GM12891 (cell line): ENCODE results near the gene GPRC5B.

Experiments
- PAX5 ChIP-seq: IDR thresholded peaks from 2 replicates; pipeline ENCODE4 v1.6.1; 2011; ENCODE audit warnings: low read length, moderate library complexity, mild to moderate bottlenecking; ENCODE audit not compliant: insufficient read depth, severe bottlenecking
- POLR2A ChIP-seq: IDR thresholded peaks from 2 replicates; pipeline ENCODE4 v1.6.1; 2011; ENCODE audit warnings: low read depth, low read length, control low read depth
- POLR2AphosphoS5 ChIP-seq: IDR thresholded peaks from 2 replicates; pipeline ENCODE4 v1.6.1; 2011; ENCODE audit warnings: low read depth, low read length, control low read depth
- POU2F2 ChIP-seq: IDR thresholded peaks from 2 replicates; pipeline ENCODE4 v1.6.1; 2011; ENCODE audit warnings: low read depth, mild to moderate bottlenecking, control low read depth, low read length, moderate library complexity

DNA sequence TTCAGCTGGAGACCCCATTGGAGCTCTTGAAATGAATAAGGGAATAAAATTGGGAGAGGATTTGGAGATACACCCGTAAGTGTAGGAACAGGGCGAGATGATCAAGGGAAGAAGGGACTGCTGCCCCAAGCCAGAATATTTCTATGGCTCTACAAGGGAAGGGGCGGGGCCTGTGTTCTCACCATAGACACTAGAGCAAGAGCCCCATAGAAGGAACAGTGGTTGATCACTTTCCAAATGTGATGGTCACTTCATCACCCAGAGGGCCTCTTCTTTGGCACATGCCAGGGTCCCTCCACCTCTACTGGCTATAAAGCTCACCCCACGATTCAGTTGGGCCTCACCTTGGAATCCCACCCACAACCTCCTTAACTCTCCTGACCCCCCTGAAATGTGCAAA, 25.0 kb downstream of the GPRC5B start:
- TF ChIP-seq POLR2A = no peak
- no peak for TF ChIP-seq POLR2AphosphoS5
- no peak for TF ChIP-seq PAX5
- no peak for TF ChIP-seq POU2F2
